ENCODE results near the gene MRNIP.

The MRNIP gene

GRCh38 chr5:179858586-179859427 is at the start of gene MRNIP:
Gene MRNIP, minus strand, starts transcription at chr5:179858817. Its CDS starts 21 bp downstream, at chr5:179858796.
- peak within 1 kb of the TSS; percentile 94 for H3K4me3 ChIP-seq (ENCODE audit: low read length)
- TF ChIP-seq CTCF (IDR thresholded peaks at IDR 0.05; ENCODE audit: insufficient read depth, low read depth, low read length, missing control alignments): no peak
- DNase-seq (ENCODE audit: low read depth): peak; percentile 97

GRCh38 chr5:179907556-179908324 is 49.1 kb upstream of the MRNIP start, which contains the start of gene TBC1D9B:
Gene TBC1D9B, minus strand, starts transcription at chr5:179907897. Its CDS starts 76 bp downstream, at chr5:179907821.
- H3K4me3 ChIP-seq (ENCODE audit: low read length): peak within 1 kb of the TSS; percentile 82
- TF ChIP-seq CTCF (IDR thresholded peaks at IDR 0.05; ENCODE audit: insufficient read depth, low read depth, low read length, missing control alignments): peak; percentile 13
- peak; percentile 70 for DNase-seq (ENCODE audit: low read depth)

GRCh38 chr5:179906795-179907555 is 48.4 kb upstream of the MRNIP start:
- H3K4me3 ChIP-seq (ENCODE audit: low read length): peak overlapping the region; percentile 82
- TF ChIP-seq CTCF (IDR thresholded peaks at IDR 0.05; ENCODE audit: insufficient read depth, low read depth, low read length, missing control alignments): no peak
- peak; percentile 42 for DNase-seq (ENCODE audit: low read depth)

- no peak for DNase-seq (ENCODE audit: low read depth)
- TF ChIP-seq CTCF (IDR thresholded peaks at IDR 0.05; ENCODE audit: insufficient read depth, low read depth, low read length, missing control alignments): no peak
- H3K4me3 ChIP-seq (ENCODE audit: low read length): peak overlapping the region; percentile 82
Observed at GRCh38 chr5:179906294-179906794, 47.7 kb upstream of the MRNIP start.

GRCh38 chr5:179905161-179905560 is 46.5 kb upstream of the MRNIP start:
- DNase-seq (ENCODE audit: low read depth): no peak
- no peak overlapping the region for H3K4me3 ChIP-seq (ENCODE audit: low read length)
- no peak for TF ChIP-seq CTCF (IDR thresholded peaks at IDR 0.05; ENCODE audit: insufficient read depth, low read depth, low read length, missing control alignments)

- TF ChIP-seq CTCF (IDR thresholded peaks at IDR 0.05; ENCODE audit: insufficient read depth, low read depth, low read length, missing control alignments): no peak
- H3K4me3 ChIP-seq (ENCODE audit: low read length): no peak overlapping the region
- no peak for DNase-seq (ENCODE audit: low read depth)
Observed at GRCh38 chr5:179904463-179905160, 46.0 kb upstream of the MRNIP start.

All from epithelial cell of esophagus (primary cell).